Activated CD8-positive, alpha-beta T cell treated with anti-CD3 and anti-CD28 coated beads for 36 hours (primary cell): ENCODE data around the gene ZFP57. TPM values are rescaled to one million over a fixed set of nuclear protein-coding genes. Genes with fewer than 3 reads are reported as not detected.

Experiments
- ATAC-seq: fragments of 200-7000 bp; cut with Tn5 transposase; one replicate; pipeline ENCODE4 v1.10.0; 2021; ENCODE audit warnings: mild to moderate bottlenecking, moderate library complexity
- CTCF ChIA-PET: fragments of 350-600 bp; sonication (Branson Sonifier 250); formaldehyde crosslinking; loops from one replicate; lab custom pipeline; 2021; ENCODE audit warnings: antibody characterized with exemption; lab: Charles Lee
- POLR2A ChIA-PET: fragments of 350-600 bp; sonication (Branson Sonifier 250); formaldehyde crosslinking; loops from one replicate; lab custom pipeline; 2021; ENCODE audit warnings: antibody characterized with exemption; lab: Charles Lee
- DNase-seq: peaks from one replicate; pipeline ENCODE4 v3.0.0-alpha.2; 2020
- H3K27ac Mint-ChIP-seq: one replicate; pipeline ENCODE4 v1.8.0; 2021; ENCODE audit warnings: mild to moderate bottlenecking, mixed read lengths
- H3K27me3 Mint-ChIP-seq: one replicate; pipeline ENCODE4 v1.8.0; 2021; ENCODE audit warnings: mixed read lengths
- H3K36me3 Mint-ChIP-seq: one replicate; pipeline ENCODE4 v1.8.0; 2021; ENCODE audit warnings: low read depth, mixed read lengths
- H3K4me1 Mint-ChIP-seq: one replicate; pipeline ENCODE4 v1.8.0; 2021; ENCODE audit warnings: low read depth, mixed read lengths
- H3K4me3 Mint-ChIP-seq: one replicate; pipeline ENCODE4 v1.8.0; 2021; ENCODE audit warnings: mild to moderate bottlenecking, moderate library complexity, mixed read lengths
- H3K9me3 Mint-ChIP-seq: one replicate; pipeline ENCODE4 v1.8.0; 2021; ENCODE audit warnings: mixed read lengths
- intact Hi-C: fragments of 100-400 bp; cut with micrococcal nuclease; formaldehyde crosslinking; loops from one replicate; pipeline ENCODE4 v1.10.0; 2022
- total RNA-seq, 2 experiments: library from RNA; stranded (reverse); gene quantifications; one replicate each; pipeline ENCODE4 v1.2.3, GENCODE V29; 2021
- TF ChIP-seq, protein P1 (sequence below): fragments of 200-600 bp; IDR thresholded peaks from one replicate; pipeline ENCODE4 v1.8.0; 2022; ENCODE audit warnings: antibody characterized with exemption, mild to moderate bottlenecking

Gene ZFP57
- total RNA-seq = not detected

DNA sequence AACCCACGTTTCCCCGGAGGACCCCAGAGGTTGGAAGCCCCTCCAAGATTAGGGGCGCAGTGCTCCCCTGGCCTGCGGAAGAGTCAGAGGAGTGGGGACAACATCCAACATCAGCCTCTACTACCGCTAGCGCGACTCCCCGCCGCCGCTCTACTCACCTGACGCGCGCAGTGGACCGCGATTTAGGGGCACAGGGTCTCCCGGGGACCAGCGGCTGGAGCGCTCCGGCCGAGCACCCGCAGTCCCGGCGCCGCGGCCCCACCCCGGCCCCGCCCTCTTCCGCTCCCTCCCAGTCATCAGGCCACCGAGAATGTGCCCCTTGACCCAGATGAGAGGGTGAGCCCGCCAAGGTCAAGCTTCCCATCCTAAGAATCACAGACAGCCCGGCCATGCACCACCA lies at the start of gene ZFP57:
TSS of gene ZFP57 (minus strand) at position 249 of the 400 bp plus-strand sequence. CDS start 4,149 bp downstream, outside the sequence.
- H3K27me3 Mint-ChIP-seq = peaks cover 4% of the 10 kb centered on the region
- CTCF ChIA-PET = no interaction called here
- POLR2A ChIA-PET = no interaction called here
- H3K36me3 Mint-ChIP-seq = no peaks in the 10 kb centered on the region
- no peaks in the 10 kb centered on the region for H3K9me3 Mint-ChIP-seq
- no peak within 1 kb of the TSS for H3K27ac Mint-ChIP-seq
- DNase-seq = no peak
- intact Hi-C loops = no loop called here
- peaks cover 2% of the 10 kb centered on the region for H3K4me1 Mint-ChIP-seq
- H3K4me3 Mint-ChIP-seq = no peak within 1 kb of the TSS
- no peak for ATAC-seq
- TF ChIP-seq, protein P1, sequence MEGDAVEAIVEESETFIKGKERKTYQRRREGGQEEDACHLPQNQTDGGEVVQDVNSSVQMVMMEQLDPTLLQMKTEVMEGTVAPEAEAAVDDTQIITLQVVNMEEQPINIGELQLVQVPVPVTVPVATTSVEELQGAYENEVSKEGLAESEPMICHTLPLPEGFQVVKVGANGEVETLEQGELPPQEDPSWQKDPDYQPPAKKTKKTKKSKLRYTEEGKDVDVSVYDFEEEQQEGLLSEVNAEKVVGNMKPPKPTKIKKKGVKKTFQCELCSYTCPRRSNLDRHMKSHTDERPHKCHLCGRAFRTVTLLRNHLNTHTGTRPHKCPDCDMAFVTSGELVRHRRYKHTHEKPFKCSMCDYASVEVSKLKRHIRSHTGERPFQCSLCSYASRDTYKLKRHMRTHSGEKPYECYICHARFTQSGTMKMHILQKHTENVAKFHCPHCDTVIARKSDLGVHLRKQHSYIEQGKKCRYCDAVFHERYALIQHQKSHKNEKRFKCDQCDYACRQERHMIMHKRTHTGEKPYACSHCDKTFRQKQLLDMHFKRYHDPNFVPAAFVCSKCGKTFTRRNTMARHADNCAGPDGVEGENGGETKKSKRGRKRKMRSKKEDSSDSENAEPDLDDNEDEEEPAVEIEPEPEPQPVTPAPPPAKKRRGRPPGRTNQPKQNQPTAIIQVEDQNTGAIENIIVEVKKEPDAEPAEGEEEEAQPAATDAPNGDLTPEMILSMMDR = no peak

- Mint-ChIP-seq H3K36me3 (peaks cover 27% of the 10 kb centered on the region), H3K27ac (no peak overlapping the region), H3K4me1 (peaks cover 64% of the 10 kb centered on the region), H3K27me3 (no peaks in the 10 kb centered on the region), H3K4me3 (no peak overlapping the region), H3K9me3 (no peaks in the 10 kb centered on the region)
- intact Hi-C loops = no loop called here
- ATAC-seq (no peak), DNase-seq (no peak)
- CTCF ChIA-PET = interaction anchor here (0.7 to 4.4 kb wide), 3 partner anchors 22 to 28 kb away, joined by 3 to 17 read pairs (median 3); no protein-coding TSS in a partner anchor
- POLR2A ChIA-PET = no interaction called here
- TF ChIP-seq, protein P1 = no peak
These were observed 49.7 kb upstream of the ZFP57 start for GRCh38 chr6:29730575-29731126.

GRCh38 chr6:29729774-29730328 lies 48.9 kb upstream of the ZFP57 start:
- TF ChIP-seq, protein P1 = no peak
- Mint-ChIP-seq H3K36me3 (peaks cover 35% of the 10 kb centered on the region), H3K4me1 (peaks cover 71% of the 10 kb centered on the region), H3K27ac (no peak overlapping the region), H3K9me3 (no peaks in the 10 kb centered on the region), H3K4me3 (no peak overlapping the region), H3K27me3 (no peaks in the 10 kb centered on the region)
- intact Hi-C loops = no loop called here
- CTCF ChIA-PET = interaction anchor here (0.7 kb wide), 1 partner anchor 24 kb away, joined by 3 read pairs; no protein-coding TSS in a partner anchor
- POLR2A ChIA-PET = no interaction called here
- no peak for ATAC-seq
- no peak for DNase-seq

- TF ChIP-seq, protein P1 = no peak
- no peak for DNase-seq
- intact Hi-C loops = no loop called here
- H3K36me3 Mint-ChIP-seq = peaks cover 45% of the 10 kb centered on the region
- no peak overlapping the region for H3K4me3 Mint-ChIP-seq
- H3K4me1 Mint-ChIP-seq = peaks cover 68% of the 10 kb centered on the region
- POLR2A ChIA-PET = no interaction called here
- H3K9me3 Mint-ChIP-seq = no peaks in the 10 kb centered on the region
- H3K27me3 Mint-ChIP-seq = no peaks in the 10 kb centered on the region
- ATAC-seq = no peak
- CTCF ChIA-PET = interaction anchor here (2.3 kb wide), 1 partner anchor 106 kb away, joined by 11 read pairs; no protein-coding TSS in a partner anchor
- no peak overlapping the region for H3K27ac Mint-ChIP-seq
These were observed 47.9 kb upstream of the ZFP57 start for GRCh38 chr6:29728875-29729270.
